GM19099 (cell line): ENCODE data around the gene DEF6.

Experiments
- POLR2A ChIP-seq: IDR thresholded peaks from 3 replicates; pipeline ENCODE4 v1.6.1; 2011; ENCODE audit warnings: low read depth; ENCODE audit not compliant: insufficient read length; ENCODE audit errors: extremely low read depth

Gene DEF6

DNA sequence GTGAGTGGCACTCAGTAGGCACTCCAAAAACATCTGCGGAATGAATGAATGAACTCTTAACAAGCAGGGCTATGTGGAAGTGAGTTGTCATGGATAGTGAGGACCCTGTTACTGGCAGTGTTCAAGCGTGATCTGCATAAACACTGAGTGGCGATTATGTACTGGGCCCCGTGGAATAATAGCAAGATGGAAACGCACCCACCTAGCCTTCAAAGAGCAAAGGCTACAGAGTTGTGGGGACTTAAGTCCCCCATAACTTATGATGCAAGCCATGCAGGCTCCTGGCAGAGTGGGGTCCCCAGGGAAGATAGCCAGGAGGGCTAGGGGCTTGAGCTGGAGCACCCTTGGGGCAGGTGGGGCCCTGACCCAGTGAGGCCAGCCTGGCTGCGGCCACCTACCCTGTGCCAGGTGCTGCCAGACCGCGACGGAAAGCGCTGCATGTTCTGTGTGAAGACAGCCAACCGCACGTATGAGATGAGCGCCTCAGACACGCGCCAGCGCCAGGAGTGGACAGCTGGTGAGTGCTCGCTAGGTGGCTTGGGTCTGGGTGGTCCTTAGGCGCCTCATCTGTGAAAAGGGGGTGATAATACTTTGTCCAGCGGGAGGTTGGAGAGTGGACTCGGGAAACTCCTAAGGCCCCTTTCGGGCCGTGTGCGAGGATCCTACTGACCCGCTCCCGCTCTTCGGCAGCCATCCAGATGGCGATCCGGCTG, 20.0 kb downstream of the DEF6 start:
- TF ChIP-seq POLR2A, result no peak

- TF ChIP-seq POLR2A, result no peak
Measured at GRCh38 chr6:35318196-35319171, 20.9 kb downstream of the DEF6 start.

DNA sequence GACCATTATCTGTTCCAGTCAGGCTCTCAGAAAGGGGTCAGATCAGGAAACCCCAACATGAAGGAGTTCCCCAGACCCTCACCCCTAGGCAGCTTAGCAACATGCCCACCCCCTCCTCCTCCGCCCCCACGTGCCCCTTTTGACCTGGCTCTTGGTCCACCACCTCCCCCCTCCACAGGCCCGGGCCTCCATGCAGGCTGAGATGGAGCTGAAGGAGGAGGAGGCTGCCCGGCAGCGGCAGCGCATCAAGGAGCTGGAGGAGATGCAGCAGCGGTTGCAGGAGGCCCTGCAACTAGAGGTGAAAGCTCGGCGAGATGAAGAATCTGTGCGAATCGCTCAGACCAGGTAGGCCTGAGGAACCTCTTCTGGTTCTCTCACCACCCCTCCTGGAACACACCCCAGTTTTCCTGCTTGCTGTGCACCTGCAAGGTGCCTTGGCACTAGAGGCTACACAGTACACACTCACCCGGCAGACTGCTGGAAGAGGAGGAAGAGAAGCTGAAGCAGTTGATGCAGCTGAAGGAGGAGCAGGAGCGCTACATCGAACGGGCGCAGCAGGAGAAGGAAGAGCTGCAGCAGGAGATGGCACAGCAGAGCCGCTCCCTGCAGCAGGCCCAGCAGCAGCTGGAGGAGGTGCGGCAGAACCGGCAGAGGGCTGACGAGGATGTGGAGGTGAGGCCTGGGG, 21.9 kb downstream of the DEF6 start:
- TF ChIP-seq POLR2A, result no peak

GRCh38 chr6:35320031-35320410, 22.4 kb downstream of the DEF6 start:
- no peak for TF ChIP-seq POLR2A

DNA sequence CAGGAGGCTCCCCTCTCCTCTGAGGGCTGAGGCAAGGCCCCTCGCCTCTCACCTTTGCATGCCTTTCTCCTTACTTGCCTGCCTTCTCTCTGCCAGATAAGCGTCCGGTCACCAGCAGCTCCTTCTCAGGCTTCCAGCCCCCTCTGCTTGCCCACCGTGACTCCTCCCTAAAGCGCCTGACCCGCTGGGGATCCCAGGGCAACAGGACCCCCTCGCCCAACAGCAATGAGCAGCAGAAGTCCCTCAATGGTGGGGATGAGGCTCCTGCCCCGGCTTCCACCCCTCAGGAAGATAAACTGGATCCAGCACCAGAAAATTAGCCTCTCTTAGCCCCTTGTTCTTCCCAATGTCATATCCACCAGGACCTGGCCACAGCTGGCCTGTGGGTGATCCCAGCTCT, 23.5 kb downstream of the DEF6 start:
- no peak for TF ChIP-seq POLR2A

- no peak for TF ChIP-seq POLR2A
Measured at GRCh38 chr6:35327349-35328027, 29.9 kb downstream of the DEF6 start.

GRCh38 chr6:35328108-35328723, 30.6 kb downstream of the DEF6 start:
- TF ChIP-seq POLR2A, result no peak

- TF ChIP-seq POLR2A, result no peak
Measured at GRCh38 chr6:35330541-35331119, 33.0 kb downstream of the DEF6 start.

GRCh38 chr6:35341557-35341956, 43.9 kb downstream of the DEF6 start:
- TF ChIP-seq POLR2A, result no peak

- TF ChIP-seq POLR2A, result peak; percentile 58
Measured at GRCh38 chr6:35342258-35343091, 44.9 kb downstream of the DEF6 start, which contains the start of gene PPARD. Gene PPARD (plus strand): TSS chr6:35342558. CDS start chr6:35411088, 68,530 bp downstream.

DNA sequence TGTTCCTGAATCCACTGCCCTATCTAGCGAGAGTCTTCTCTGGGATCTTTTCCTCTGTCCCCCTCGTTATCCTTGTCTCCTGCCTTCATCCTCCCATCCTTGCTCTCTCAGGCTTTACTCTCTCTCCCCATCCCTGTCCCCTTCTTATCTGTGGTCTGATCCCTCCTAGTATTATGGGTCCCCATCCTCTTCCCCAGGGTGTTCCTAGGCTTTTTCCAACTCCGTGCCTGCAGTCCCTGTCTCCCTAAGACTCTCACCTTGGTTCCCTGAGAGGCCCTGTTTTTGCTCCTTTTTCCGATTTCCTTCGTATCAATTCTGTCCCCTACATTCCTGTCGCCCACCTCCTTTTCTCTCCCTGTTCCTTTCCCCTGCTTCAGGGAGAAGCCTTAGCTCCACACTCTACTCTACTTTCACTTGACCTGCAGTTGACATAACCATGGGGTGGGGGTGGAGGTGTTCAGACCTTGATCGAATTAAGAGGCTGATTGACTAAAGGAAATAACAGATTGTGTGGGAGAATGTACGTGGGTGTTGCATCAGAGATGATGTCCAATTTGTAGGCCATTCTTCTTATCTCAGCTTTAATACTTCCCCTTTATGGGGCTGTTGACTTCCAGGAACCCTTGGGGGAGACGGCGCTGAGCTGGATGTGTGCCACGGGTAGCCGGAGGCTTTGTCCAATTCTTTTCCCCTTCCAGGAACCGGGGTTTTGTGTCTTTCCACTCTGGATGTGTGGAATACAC, 45.6 kb downstream of the DEF6 start:
- no peak for TF ChIP-seq POLR2A

- no peak for TF ChIP-seq POLR2A
Measured at GRCh38 chr6:35343835-35344550, 46.4 kb downstream of the DEF6 start.
